Cardiac fibroblast (primary cell): Measurements from ENCODE around the gene SMYD3.
"Not testable (repeated sequence)": the region's sequence is repeated elsewhere in the genome, so short reads cannot be mapped to it uniquely, and the experiment has no call there.

Experiments used
- DNase-seq, 2 donors: peaks; one replicate each; pipeline versions ENCODE4 v3.0.0 to v3.0.0-alpha.2; 2010; ENCODE audit warnings: low read depth in 2 of 2
- H3K4me3 ChIP-seq, 2 donors: replicated peaks in 1 of 2; 1 replicate in 1 of 2; 2 replicates in 1 of 2; pipeline ENCODE4 v1.5.1; 2011; ENCODE audit warnings: low read depth in 2 of 2, low read length in 2 of 2, mild to moderate bottlenecking in 2 of 2, moderate library complexity in 1 of 2
- TF ChIP-seq, protein P1 (sequence below): IDR thresholded peaks from one replicate; pipeline ENCODE4 v1.5.1; 2011; ENCODE audit warnings: low read depth, mild to moderate bottlenecking, low read length, inconsistent platforms

Gene SMYD3

DNA sequence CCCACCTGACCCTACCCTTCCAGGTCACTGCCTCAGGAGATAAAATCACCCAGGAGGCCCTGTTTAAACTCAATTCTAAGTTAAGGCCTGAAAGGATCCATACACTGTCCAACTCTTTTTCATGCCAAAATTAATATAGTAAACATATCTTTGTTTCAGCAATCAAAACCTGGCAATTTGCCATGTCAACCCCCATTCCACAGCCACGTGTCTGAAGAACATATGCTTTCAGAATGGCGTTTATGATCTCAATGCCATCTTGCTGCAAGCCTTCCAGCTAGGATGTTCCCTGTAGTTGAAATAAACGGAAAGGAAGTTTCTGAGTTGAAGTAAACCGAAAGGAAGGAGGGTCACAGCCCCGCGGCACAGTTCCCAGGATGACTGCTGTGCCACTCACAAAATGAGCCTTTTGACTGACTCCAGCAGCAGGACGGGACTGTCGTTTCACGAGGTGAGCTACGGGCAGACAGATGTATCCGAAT lies 472.0 kb downstream of the SMYD3 start:
- TF ChIP-seq, protein P1, sequence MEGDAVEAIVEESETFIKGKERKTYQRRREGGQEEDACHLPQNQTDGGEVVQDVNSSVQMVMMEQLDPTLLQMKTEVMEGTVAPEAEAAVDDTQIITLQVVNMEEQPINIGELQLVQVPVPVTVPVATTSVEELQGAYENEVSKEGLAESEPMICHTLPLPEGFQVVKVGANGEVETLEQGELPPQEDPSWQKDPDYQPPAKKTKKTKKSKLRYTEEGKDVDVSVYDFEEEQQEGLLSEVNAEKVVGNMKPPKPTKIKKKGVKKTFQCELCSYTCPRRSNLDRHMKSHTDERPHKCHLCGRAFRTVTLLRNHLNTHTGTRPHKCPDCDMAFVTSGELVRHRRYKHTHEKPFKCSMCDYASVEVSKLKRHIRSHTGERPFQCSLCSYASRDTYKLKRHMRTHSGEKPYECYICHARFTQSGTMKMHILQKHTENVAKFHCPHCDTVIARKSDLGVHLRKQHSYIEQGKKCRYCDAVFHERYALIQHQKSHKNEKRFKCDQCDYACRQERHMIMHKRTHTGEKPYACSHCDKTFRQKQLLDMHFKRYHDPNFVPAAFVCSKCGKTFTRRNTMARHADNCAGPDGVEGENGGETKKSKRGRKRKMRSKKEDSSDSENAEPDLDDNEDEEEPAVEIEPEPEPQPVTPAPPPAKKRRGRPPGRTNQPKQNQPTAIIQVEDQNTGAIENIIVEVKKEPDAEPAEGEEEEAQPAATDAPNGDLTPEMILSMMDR = no peak
- DNase-seq = peak; percentile 7 to 9
- no peak overlapping the region for H3K4me3 ChIP-seq

DNA sequence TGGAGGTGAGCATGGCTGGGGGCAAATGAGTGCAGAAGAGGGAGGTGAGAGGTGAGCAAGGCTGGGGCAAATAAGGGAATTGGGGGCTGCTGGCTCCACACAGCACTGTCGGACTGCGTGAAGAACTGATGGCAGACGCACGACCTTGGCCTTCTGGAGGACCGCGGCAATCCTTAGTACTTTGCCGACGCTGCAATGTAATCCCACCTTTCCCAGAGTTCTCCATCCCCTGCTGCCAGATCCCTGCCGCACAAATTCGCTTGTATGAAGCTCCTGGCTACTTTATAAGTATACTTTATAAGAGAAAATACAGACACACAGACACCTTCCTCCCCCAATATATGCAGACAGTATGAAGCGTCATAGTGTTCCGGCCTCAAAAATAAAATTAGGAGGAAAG lies 472.4 kb downstream of the SMYD3 start:
- TF ChIP-seq, protein P1 = no peak
- no peak for DNase-seq
- no peak overlapping the region for H3K4me3 ChIP-seq

DNA sequence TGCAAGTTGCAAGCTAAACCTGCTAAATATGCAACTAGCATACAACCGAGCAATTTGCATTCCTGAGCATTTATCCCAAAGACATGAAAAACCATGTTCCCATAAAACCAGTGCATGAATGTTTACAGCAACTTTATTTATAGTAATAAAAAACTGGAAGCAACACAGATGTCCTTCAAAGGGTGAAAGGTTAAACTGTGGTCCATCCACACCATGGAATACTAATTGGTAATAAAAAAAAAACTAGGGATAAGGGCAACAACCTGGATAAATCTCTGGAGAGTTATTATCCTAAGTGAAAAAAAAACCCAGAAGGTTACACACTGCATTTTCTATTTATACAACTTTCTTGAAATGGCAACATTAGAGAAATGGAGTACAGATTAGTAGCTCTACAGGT lies 474.1 kb downstream of the SMYD3 start:
- TF ChIP-seq, protein P1 = no peak
- H3K4me3 ChIP-seq = no peak overlapping the region
- no peak for DNase-seq

DNA sequence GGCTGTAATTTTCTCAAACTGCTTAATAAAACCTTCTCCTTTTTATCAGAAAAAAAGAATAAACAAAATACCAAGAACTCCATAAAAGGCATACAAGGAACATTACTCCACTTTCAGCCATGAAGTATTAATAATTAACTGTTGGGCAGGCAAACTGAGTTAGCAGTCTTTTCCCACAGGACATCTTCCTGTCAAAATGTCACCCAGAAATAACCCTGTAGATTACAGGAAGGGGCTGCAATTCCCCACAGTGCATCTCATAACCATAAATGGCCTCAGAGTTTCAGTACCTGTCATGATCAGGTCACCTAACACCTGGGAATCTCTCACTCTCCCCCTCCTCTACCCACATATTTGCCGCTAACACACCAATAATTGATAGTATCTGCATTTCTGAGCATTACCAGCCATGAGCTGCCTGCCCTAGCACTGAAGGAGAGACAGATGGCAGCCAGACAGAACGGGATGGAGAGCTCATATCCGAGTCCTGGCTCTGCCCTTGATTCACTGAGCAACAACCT lies 475.0 kb downstream of the SMYD3 start:
- DNase-seq = no peak
- TF ChIP-seq, protein P1 = no peak
- no peak overlapping the region for H3K4me3 ChIP-seq

DNA sequence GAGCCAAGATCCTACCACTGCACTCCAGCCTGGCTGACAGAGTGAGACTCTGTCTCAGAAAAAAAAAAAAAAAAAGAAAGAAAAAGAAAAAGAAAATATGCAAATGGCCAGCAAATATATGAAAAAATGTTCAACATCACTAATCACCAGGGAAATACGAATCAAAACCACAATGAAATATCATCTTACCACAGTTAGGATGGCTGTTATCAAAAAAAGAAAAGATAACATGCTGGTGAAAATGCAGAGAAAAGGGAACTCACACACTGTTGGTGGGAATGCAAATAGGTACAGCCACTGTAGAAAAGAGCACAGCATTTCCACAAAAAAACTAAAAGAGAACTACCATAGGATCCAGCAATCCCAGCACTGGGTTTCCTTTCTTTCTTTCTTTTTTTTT lies 477.5 kb downstream of the SMYD3 start:
- H3K4me3 ChIP-seq = no peak overlapping the region
- DNase-seq = no peak
- TF ChIP-seq, protein P1 = no peak

DNA sequence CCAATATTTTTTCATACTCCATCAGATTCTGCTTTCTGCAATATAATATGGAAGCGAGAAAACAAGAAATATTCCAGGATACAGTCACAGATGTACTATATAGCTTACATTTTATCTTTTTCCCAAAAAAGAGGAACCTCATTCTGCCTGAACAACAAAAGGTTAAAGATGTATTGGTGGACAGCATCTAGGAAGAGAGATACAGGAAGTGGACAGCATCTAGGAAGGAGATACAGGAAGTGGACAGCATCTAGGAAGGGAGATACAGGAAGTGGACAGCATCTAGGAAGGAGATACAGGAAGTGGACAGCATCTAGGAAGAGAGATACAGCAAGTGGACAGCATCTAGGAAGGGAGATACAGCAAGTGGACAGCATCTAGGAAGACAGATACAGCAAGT lies 483.0 kb downstream of the SMYD3 start:
- not testable (repeated sequence) for H3K4me3 ChIP-seq, DNase-seq

DNA sequence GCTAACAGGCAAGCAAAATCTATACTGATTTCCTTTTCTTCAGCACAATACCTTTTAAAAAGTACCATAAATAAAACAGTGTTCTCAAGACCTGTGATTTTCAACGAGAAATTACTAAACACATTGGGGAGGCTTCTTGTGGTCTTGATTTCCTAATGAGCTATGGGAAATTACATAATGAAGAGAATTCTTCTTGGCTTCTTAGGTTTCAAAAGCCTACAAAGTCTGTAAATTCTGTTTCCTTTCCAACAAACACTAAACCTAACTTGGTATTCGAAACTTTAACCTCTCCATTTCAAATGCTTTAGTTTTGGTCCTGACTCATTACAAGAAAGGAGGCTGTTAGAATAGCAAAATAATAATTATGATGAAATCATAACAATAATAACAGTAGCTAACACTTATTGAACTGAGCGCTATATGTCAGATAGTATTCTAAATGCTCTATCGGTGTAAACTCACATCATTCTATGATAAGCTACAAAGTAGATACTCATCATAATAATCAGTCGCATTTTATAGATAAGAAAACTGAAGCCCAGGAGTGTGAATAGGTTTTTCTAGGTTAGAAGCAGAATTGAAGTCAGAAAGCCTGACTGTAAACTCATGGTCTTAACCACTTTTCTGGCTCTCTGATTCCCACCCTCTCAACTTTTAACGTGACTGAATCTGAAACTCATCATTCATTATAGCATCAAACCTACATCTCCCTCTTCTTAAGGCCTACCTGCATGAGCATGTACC lies 486.7 kb downstream of the SMYD3 start:
- no peak overlapping the region for H3K4me3 ChIP-seq
- TF ChIP-seq, protein P1 = no peak
- DNase-seq = no peak
